ENCODE data around the gene YTHDC1.
A peak's percentile ranks its signal among the peaks of the same experiment; 100 is the strongest.

YTHDC1 gene

DNA sequence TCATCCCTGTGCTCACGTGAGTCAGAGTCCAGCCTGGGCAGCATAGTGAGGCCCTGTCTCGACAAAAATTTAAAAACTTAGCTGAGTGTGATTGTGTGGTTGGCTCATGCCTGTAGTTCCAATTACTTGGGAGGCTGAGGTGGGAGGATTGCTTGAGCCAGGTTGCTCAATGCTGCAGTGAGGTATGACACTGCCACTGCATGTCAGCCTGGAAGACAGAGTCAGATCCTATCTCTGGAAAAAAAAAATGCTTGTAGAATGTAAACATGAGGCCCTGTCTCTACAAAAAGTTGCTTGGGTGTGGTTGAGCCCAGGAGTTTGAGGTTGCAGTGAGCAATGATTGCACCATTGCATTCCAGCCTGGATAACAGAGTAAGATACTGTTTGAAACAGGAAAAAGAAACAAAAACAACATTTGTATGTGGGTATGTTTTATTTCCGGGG is 11.3 kb upstream of the YTHDC1 start:
- Histone ChIP-seq H3K9me3 (no peaks in the 10 kb centered on the region), H3K36me3 (no peaks in the 10 kb centered on the region), H3K4me1 (no peaks in the 10 kb centered on the region), H3K4me3 (ENCODE audit: low read depth, low read length) (no peak overlapping the region), H3K27me3 (peaks cover under 1% of the 10 kb centered on the region; the same call in 1 of the 2 replicates)
- DNase-seq: no peak
- no peak for TF ChIP-seq CTCF (IDR thresholded peaks at IDR 0.05; ENCODE audit: low read depth, low read length)

DNA sequence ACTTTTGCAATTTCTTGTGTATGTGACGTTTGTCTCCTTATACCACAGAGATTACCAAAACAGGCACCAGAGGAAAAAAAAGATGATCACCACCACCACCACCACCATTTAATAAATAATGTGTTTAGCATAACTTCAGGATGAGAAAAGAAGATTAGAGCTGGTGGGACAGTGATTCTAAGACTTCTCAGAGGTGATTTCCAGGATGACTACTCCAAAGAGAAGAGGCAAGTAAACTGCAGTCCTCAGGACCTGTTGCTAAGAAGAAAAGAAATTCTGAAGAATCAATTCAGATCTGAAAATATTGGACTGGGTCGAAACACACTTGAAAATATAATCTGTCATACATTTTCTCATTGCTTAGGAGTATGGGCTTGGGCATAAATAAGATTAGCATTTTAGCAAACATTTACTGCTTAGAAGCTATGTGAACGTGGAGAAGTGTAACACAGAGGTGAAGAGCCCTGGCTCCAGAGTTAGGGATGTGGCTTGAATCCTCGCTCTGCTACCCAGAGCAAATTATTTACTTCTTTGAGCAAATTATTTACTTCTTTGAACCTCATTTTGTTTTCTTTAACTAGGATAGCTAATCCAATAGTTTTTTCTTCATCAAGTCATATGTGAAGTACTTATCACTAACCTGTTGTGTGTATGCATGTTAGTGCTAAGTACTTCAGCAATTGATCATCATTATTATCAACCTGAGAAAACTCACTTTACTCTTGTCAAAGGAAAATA is 10.5 kb upstream of the YTHDC1 start:
- H3K27me3 ChIP-seq: peaks cover 4% of the 10 kb centered on the region
- TF ChIP-seq CTCF (IDR thresholded peaks at IDR 0.05; ENCODE audit: low read depth, low read length): no peak
- no peaks in the 10 kb centered on the region for H3K36me3 ChIP-seq
- no peak for DNase-seq
- no peaks in the 10 kb centered on the region for H3K4me1 ChIP-seq
- no peaks in the 10 kb centered on the region for H3K9me3 ChIP-seq
- no peak overlapping the region for H3K4me3 ChIP-seq (ENCODE audit: low read depth, low read length)

- no peak overlapping the region for H3K4me3 ChIP-seq (ENCODE audit: low read depth, low read length)
- no peak for TF ChIP-seq CTCF (IDR thresholded peaks at IDR 0.05; ENCODE audit: low read depth, low read length)
- no peak for DNase-seq
- H3K27me3 ChIP-seq: peaks cover 8% of the 10 kb centered on the region
- no peaks in the 10 kb centered on the region for H3K9me3 ChIP-seq
- no peaks in the 10 kb centered on the region for H3K36me3 ChIP-seq
- H3K4me1 ChIP-seq: no peaks in the 10 kb centered on the region
Measured at GRCh38 chr4:68359508-68359907, 9.6 kb upstream of the YTHDC1 start.

- H3K9me3 ChIP-seq: no peaks in the 10 kb centered on the region
- peaks cover 8% of the 10 kb centered on the region for H3K27me3 ChIP-seq
- no peak for TF ChIP-seq CTCF (IDR thresholded peaks at IDR 0.05; ENCODE audit: low read depth, low read length)
- H3K36me3 ChIP-seq: no peaks in the 10 kb centered on the region
- DNase-seq: no peak
- H3K4me3 ChIP-seq (ENCODE audit: low read depth, low read length): no peak overlapping the region
- H3K4me1 ChIP-seq: no peaks in the 10 kb centered on the region
Measured at GRCh38 chr4:68358988-68359387, 9.1 kb upstream of the YTHDC1 start.

DNA sequence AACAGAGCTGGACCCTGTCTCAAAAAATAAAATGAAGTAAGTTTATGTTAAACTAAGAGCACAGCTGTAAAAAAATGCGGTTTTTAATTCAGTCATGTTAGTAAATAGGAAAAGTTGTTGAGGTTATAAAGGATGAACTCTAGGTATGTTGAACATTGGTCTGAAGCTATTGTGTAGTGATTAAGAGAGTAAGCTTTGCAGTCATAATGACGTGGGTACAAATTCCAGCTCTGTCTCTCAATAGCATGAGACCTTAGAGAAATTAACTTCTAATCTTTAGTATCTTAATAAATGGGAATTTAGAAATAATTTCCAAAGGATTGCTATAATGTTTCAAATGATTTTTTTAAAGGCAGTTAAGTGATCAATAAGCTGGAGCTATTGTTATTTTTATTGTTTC is 2.9 kb upstream of the YTHDC1 start:
- TF ChIP-seq CTCF (IDR thresholded peaks at IDR 0.05; ENCODE audit: low read depth, low read length): no peak
- Histone ChIP-seq H3K4me1 (no peaks in the 10 kb centered on the region), H3K4me3 (ENCODE audit: low read depth, low read length) (no peak overlapping the region), H3K27me3 (peaks cover 8% of the 10 kb centered on the region), H3K36me3 (no peaks in the 10 kb centered on the region), H3K9me3 (no peaks in the 10 kb centered on the region)
- DNase-seq: no peak

DNA sequence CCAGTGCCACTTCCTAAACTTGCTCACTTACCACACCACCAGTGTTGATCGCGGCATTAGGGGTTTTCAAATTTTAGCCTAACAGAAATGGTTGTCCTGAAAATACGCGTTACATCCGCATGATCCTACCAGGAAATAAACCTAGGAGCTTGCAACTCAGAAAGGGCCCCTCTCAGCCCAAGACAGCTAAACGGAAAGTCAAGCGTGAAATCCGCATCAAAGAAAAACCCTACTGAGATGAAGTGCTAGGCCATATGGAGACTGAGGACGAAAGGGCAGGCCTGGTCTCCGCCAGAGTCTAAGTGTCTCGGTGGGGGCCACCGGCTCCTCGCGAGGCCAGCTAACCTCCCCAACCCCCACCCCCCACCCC is 626 bp downstream of the YTHDC1 start:
- Histone ChIP-seq H3K36me3 (peaks cover 3% of the 10 kb centered on the region; the same call in 1 of the 2 replicates), H3K4me3 (ENCODE audit: low read depth, low read length) (peak overlapping the region; percentile 98), H3K4me1 (no peaks in the 10 kb centered on the region), H3K27me3 (no peaks in the 10 kb centered on the region), H3K9me3 (no peaks in the 10 kb centered on the region)
- TF ChIP-seq CTCF (IDR thresholded peaks at IDR 0.05; ENCODE audit: low read depth, low read length): no peak
- DNase-seq: no peak
